HG03442 (cell line): ENCODE data around the gene APC2.
A peak's percentile ranks its signal among the peaks of the same experiment; 100 is the strongest.
"Not testable (repeated sequence)": the region's sequence is repeated elsewhere in the genome, so short reads cannot be mapped to it uniquely, and the experiment has no call there.

ENCODE experiments used
- ATAC-seq: cut with Tn5 transposase; IDR thresholded peaks from one replicate; pipeline ENCODE4 v1.9.1; 2021; ENCODE audit warnings: mild to moderate bottlenecking, moderate library complexity; ENCODE audit not compliant: unreplicated experiment

APC2 gene

GRCh38 chr19:1475751-1476437, 26.0 kb downstream of the APC2 start:
- ATAC-seq: no peak

GRCh38 chr19:1477056-1477455, 27.1 kb downstream of the APC2 start:
- not testable (repeated sequence) for ATAC-seq

DNA sequence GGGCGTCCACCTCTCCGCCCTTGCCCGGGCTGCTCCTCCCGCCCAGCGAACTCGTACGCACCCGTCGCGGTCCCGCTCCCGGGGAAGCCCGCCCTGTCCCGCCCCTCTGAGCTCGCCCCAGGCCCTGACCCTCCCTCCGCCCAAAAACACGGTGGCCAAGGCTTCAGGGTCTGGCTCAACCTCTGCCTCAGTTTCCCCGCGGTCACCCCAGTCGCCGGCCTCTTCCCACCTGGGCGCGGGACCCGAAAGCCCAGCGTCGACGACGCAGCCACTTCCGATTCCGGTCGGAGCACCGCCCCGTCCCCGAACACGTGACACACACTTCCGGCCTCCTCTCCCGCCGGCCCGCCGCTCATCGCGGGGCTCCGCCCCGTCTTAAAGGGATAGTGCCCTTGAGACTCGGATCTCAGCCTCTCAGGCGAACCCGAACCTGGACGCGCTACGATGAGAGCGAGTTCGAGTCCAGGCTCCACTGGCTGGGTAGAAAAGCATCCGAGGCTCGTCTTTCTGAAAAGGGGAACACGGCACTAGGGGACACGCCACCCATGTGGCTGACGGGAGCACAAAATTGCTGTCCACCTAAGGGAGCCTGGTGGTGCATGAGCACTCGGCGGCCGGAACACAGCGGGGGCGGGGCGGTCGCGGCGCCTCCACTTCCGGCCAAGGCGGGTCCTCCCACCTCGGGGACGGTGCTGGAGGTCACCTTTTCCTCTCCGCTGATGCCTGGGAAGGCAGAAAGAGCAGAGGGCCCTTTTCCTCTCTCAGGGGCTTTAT, 29.2 kb downstream of the APC2 start, which contains the start of gene C19orf25:
C19orf25 (minus strand) TSS at position 282 of the 774 bp plus-strand sequence. CDS start 312 bp downstream, outside the sequence.
- peak; percentile 81 for ATAC-seq

GRCh38 chr19:1481224-1481892, 31.4 kb downstream of the APC2 start:
- no peak for ATAC-seq

- no peak for ATAC-seq
Measured at GRCh38 chr19:1481893-1482360, 32.0 kb downstream of the APC2 start.

GRCh38 chr19:1482361-1483130, 32.6 kb downstream of the APC2 start:
- ATAC-seq: no peak

- no peak for ATAC-seq
Measured at GRCh38 chr19:1483131-1483978, 33.4 kb downstream of the APC2 start.

DNA sequence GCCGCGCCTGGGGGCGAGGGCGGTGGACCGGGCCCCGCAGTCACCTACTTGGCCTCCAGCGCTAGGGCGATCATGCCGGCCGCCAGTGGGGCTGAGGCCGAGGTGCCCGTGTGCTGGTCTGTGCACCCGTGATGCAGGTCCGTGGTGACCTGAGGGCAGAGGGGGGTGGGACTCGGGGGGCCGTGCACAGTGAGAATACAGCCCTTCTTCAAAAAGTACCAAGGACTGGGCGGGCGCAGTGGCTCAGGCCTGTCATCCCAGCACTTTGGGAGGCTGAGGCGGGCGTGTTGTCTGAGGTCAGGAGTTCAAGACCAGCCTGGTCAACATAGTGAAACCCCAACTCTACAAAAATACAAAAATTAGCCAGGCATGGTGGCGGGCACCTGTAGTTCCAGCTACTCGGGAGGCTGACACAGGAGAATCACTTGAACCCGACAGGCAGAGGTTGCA, 34.1 kb downstream of the APC2 start:
- ATAC-seq: no peak

- ATAC-seq: no peak
Measured at GRCh38 chr19:1486720-1487575, 37.0 kb downstream of the APC2 start.

DNA sequence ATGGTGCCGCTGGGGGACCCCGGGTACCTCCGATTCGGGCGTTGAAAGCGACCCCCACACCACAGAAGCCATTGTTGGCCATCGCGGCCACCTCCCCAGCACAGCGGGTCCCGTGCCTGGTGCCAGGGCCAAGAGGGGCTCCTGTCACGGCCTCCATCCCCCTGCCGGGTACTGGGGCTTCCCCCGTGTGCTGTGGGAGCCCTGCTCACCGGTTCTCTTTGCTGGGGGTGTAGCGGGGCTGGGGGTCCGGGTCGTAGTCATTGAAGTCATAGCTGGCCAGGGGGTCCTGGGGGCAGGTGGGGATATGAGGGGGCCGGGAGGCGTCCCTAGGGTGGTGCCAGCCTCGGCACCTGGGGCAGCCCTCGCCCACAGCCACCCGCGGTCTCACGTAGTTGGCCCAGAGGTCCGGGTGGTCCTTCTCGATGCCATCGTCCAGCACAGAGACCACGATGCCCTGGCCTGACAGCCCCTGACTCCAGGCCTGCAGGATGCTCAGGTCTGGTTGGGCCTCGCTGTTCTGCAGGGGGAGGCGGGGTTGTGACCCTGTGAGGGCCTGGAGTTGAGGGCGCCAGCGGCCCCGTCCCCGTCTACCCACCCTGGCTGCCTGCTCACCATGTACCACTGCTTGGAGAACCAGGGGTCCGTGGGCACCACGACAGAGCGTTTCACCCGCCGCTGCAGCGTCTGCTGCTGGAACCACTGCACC, 37.8 kb downstream of the APC2 start:
- no peak for ATAC-seq

DNA sequence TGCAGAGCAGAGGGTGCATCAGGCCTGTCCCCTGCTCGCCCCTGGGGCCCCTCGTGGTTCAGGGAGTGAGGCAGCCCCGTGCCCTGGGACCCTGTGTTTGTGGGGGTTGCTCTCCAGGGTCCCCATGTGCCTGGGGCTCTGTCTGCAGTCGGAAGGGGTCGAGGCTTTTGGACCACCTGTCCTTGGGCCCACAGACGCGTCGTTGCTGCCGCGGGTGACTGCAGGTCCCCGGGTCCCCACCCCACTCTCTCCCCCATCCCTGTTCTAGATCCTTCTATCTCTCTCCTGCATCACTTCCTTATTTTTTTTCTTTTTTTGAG, 38.3 kb downstream of the APC2 start:
- no peak for ATAC-seq

DNA sequence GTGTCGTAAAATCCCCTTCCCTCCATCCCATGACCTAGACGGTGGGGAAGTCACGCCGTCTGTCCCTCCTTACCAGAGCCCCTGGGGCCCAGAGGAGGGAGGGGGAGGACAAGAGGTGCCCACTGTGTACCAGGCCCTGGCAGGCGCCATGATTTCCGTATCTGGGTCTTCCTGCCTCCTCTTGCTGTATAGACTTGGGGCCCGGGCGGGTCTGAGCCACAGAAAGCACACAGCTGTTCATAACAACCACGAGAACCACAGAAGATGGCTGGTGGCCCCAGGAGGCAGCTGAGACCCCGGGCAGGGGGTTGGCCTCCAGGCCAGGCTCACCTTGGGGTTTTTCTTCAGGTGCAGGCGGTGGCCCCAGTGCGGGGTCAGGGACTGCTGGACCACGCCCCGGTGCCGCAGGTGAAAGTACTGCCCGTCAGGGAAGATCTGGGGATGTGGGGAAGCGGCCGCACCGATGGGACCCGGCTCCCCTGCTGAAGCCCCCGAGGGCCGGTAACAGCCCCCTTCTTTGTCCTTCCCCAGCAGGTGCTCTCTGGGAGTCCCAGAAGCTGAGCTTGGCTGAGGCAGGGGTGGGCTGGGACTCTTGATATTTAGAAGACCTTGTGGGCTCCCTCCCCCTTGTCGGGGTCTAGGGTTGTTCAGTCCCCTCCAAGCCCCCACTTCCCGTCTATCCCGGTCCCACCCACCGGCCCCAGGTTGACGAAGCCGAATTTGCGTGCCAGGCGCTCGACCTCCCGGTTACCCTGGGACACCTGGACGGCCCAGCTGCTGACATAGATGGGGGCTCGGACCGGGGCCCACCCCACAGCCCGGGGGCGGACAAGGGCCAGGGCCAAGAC, 39.8 kb downstream of the APC2 start:
- ATAC-seq: no peak

- ATAC-seq: peak; percentile 81
Measured at GRCh38 chr19:1490311-1491113, 40.6 kb downstream of the APC2 start, which contains the start of gene PCSK4. TSS of gene PCSK4 (minus strand) at chr19:1490350. CDS start at chr19:1490346, 4 bp downstream.

DNA sequence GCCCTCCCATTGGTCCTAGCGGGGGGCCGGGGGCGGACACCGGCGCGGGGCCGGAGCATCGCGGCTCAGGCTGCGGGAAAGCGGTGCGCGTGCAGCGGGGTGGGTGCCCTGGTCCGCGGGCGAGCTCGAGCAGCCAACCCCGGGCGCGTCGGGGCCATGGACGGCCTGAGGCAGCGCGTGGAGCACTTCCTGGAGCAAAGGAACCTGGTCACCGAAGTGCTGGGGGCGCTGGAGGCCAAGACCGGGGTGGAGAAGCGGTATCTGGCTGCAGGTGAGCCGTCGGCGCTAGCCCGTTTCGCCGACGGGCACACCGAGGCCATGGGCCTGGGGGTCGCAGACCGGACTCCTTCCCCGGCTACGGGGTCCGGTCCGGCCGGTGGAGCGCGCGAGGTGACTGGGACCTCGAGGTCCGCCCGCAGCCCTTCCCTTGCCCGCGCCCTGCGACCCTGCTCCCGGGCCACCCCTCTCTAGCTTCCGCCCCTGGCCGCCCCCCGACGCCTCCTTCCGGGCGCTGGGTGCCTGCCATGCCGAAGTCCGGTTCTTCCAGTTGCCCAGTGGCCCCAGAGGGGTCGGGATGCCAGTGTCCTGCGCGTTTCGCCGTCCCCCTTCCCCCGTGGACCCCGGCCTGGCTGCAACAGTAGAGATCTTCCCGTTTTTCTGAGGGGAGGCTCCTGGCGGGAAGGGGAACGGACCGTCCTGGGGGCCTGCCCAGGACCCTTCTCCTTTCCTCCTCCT, 41.4 kb downstream of the APC2 start, which contains the start of gene REEP6:
REEP6 (plus strand) TSS at position 68 of the 735 bp plus-strand sequence; CDS start at position 157, 89 bp downstream.
- peak; percentile 7 for ATAC-seq

DNA sequence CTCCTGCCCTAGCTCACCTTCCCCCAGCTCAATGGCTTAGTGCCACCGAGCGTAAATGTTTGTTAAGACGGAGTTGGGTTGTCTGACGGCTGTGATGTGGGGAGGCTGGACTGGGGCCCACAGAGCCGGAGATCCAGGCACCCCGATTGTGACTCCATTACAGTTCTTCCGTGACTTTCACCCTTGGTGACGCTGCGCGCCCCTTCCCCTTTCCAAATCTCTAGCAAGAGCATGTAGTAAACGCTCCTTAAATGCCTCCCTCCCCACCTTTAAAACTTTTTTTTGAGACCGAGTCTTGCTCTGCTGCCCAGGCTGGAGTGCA, 41.9 kb downstream of the APC2 start:
- ATAC-seq: no peak

DNA sequence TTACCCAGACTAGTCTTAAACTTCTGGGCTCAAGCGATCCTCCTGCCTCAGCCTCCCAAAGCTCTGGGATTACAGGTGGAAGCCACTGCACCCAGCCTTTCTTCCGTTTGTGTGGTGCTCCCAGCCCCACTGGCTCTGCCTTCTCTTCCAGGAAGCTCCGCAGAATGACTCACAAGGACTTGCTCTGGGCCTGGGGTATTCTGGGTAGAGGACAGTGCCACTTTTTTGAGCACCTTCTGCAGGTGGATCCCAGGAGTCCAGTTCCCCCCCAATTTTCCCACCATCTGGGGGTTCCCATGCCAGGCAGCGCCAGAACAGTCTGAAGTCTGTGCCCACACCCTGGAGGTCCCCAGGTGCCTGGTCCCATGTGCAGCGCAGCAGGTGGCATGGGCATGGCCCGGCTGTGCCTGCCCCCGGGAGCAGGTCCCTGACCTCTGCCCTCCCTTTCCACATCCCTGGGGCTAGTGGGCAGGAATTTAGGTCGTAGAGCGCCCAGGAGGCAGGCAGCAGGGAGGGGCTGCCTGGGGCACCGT, 42.6 kb downstream of the APC2 start:
- no peak for ATAC-seq
